SK-N-SH (cell line): ENCODE measurements around the gene CCDC30. TPM values are rescaled to one million over a fixed set of nuclear protein-coding genes. Genes with fewer than 3 reads are reported as not detected.

Source experiments
- CTCF ChIA-PET: fragments of 300-600, 350-600 bp; formaldehyde crosslinking; extraction: SDS; loops from one replicate; lab custom pipeline; 2021; lab: Yijun Ruan, JAX
- POLR2A ChIA-PET: fragments of 350-600 bp; sonication (Branson Sonifier 250); formaldehyde crosslinking; extraction: SDS; loops from one replicate; lab custom pipeline; 2020; ENCODE audit warnings: antibody characterized with exemption, inconsistent platforms; lab: Yijun Ruan, JAX
- DNase-seq: peaks from one replicate; pipeline ENCODE4 v3.0.0; 2012
- H2AFZ ChIP-seq: fragments of 200-600 bp; sonication (generic); 2 replicates; pipeline ENCODE4 v1.8.1; 2016; ENCODE audit warnings: antibody characterized with exemption, mild to moderate bottlenecking, low read depth
- H3F3A ChIP-seq: fragments of 200-600 bp; sonication (generic); replicated peaks from 2 replicates; pipeline ENCODE3; 2016; ENCODE audit warnings: antibody characterized with exemption, mild to moderate bottlenecking; ENCODE audit not compliant: insufficient read depth
- H3K27ac ChIP-seq, 2 experiments: fragments of 200-500 bp in 1 of 2; fragments of 200-600 bp in 1 of 2; sonication (Bioruptor generic) in 1 of 2; sonication (generic), shearing (Covaris generic) in 1 of 2; 2 replicates each; pipeline versions ENCODE4 v1.5.1 to v1.6.1; 2014 to 2016; ENCODE audit warnings: low read depth in 2 of 2, inconsistent platforms in 1 of 2, low read length in 1 of 2, mild to moderate bottlenecking in 1 of 2, mixed read lengths in 1 of 2
- H3K27me3 ChIP-seq: fragments of 200-600 bp; sonication (generic), shearing (Covaris generic); 2 replicates; pipeline ENCODE4 v1.6.1; 2016; ENCODE audit warnings: mixed run types; ENCODE audit not compliant: insufficient read depth
- H3K36me3 ChIP-seq, 2 experiments: fragments of 200-500 bp in 1 of 2; fragments of 200-600 bp in 1 of 2; sonication (Bioruptor generic) in 1 of 2; sonication (generic) in 1 of 2; replicated peaks in 1 of 2; 2 replicates each; pipeline versions ENCODE3 to v1.5.1; 2014 to 2016; ENCODE audit warnings: low read length in 1 of 2, mild to moderate bottlenecking in 1 of 2; ENCODE audit not compliant: insufficient read depth in 2 of 2, control insufficient read depth in 1 of 2
- H3K4me1 ChIP-seq, 2 experiments: fragments of 200-500 bp in 1 of 2; fragments of 200-600 bp in 1 of 2; sonication (Bioruptor generic) in 1 of 2; sonication (generic), shearing (Covaris generic) in 1 of 2; 2 replicates each; pipeline versions ENCODE4 v1.5.1 to v1.6.1; 2014 to 2016; ENCODE audit warnings: low read depth in 1 of 2, low read length in 1 of 2, mixed run types in 1 of 2; ENCODE audit not compliant: insufficient read depth in 2 of 2, control insufficient read depth in 1 of 2
- H3K4me2 ChIP-seq: fragments of 200-600 bp; sonication (generic), shearing (Covaris generic); 2 replicates; pipeline ENCODE4 v1.6.1; 2017; ENCODE audit warnings: mixed run types
- H3K4me3 ChIP-seq, 2 experiments: fragments of 200-500 bp in 1 of 2; fragments of 200-600 bp in 1 of 2; sonication (Bioruptor generic) in 1 of 2; sonication (generic), shearing (Covaris generic) in 1 of 2; 2 replicates each; pipeline versions ENCODE4 v1.5.1 to v1.8.1; 2014 to 2016; ENCODE audit warnings: low read depth in 2 of 2, inconsistent platforms in 1 of 2, low read length in 1 of 2, mild to moderate bottlenecking in 1 of 2, mixed read lengths in 1 of 2, moderate library complexity in 1 of 2
- H3K79me2 ChIP-seq: fragments of 200-600 bp; sonication (generic); 2 replicates; pipeline ENCODE4 v1.8.1; 2017; ENCODE audit warnings: mild to moderate bottlenecking; ENCODE audit not compliant: insufficient read depth
- H3K9ac ChIP-seq: fragments of 200-600 bp; sonication (generic); 2 replicates; pipeline ENCODE4 v1.6.1; 2017; ENCODE audit warnings: mixed run types
- H3K9me2 ChIP-seq: fragments of 200-600 bp; sonication (generic); 2 replicates; pipeline ENCODE4 v1.6.1; 2017; ENCODE audit warnings: mixed run types
- H3K9me3 ChIP-seq: fragments of 200-600 bp; sonication (generic); 2 replicates; pipeline ENCODE4 v1.6.1; 2017; ENCODE audit warnings: mixed run types, mild to moderate bottlenecking, moderate library complexity
- H4K20me1 ChIP-seq: fragments of 200-600 bp; sonication (generic); 2 replicates; pipeline ENCODE4 v1.6.1; 2017; ENCODE audit warnings: mild to moderate bottlenecking, mixed run types; ENCODE audit not compliant: insufficient read depth
- ELF1 ChIP-seq: IDR thresholded peaks from 2 replicates; pipeline ENCODE4 v1.4.0; 2012
- FOSL2 ChIP-seq: IDR thresholded peaks from 2 replicates; pipeline ENCODE4 v1.4.0; 2012; ENCODE audit warnings: low read depth, mild to moderate bottlenecking, moderate library complexity, borderline replicate concordance
- MEF2A ChIP-seq: IDR thresholded peaks from 2 replicates; pipeline ENCODE4 v1.4.0; 2012; ENCODE audit warnings: low read depth, borderline replicate concordance
- PBX3 ChIP-seq: IDR thresholded peaks from 2 replicates; pipeline ENCODE4; 2012
- RAD21 ChIP-seq: IDR thresholded peaks from 2 replicates; pipeline ENCODE4 v1.6.1; 2012; ENCODE audit warnings: mild to moderate bottlenecking, low read length
- RCOR1 ChIP-seq: fragments of 150-350 bp; IDR thresholded peaks from 2 replicates; pipeline ENCODE4 v1.6.1; 2017; ENCODE audit warnings: antibody characterized with exemption, low read length
- RFX5 ChIP-seq: IDR thresholded peaks from 2 replicates; pipeline ENCODE4 v1.6.1; 2012; ENCODE audit warnings: mild to moderate bottlenecking, improper control_type of control experiment, low read length
- RXRA ChIP-seq: IDR thresholded peaks from 2 replicates; pipeline ENCODE4 v1.4.0; 2012; ENCODE audit warnings: low read depth, mild to moderate bottlenecking, borderline replicate concordance
- USF1 ChIP-seq: IDR thresholded peaks from 2 replicates; pipeline ENCODE4 v1.4.0; 2012; ENCODE audit warnings: low read depth, borderline replicate concordance
- WGBS: methylation state at CpG from one replicate; pipeline ENCODE4 v1.1.6; 2017; ENCODE audit warnings: low lambda C conversion rate; 5-methylcytosine and 5-hydroxymethylcytosine counted together
- polyA plus RNA-seq, 3 experiments: library from polyadenylated mRNA; depleted of rRNA; stranded (reverse); fragments of >200 nt; gene quantifications; 2 replicates each; pipeline ENCODE4 v1.2.3, GENCODE V29; 2012

The CCDC30 gene
- polyA plus RNA-seq, 1 of the 3 experiments (the other 2 are of a cell fraction) = 0.94 TPM

GRCh38 chr1:42414551-42415496 is 48.3 kb upstream of the CCDC30 start (continued):
- TF ChIP-seq ELF1 = no peak

GRCh38 chr1:42417166-42417565 is 45.9 kb upstream of the CCDC30 start:
- Histone ChIP-seq H3K4me1 (peaks cover 6 to 29% of the 10 kb centered on the region in 2 experiments; a peak in 3 of 4 replicates), H2AFZ (no peak overlapping the region), H3K27me3 (no peaks in the 10 kb centered on the region; the same call in 1 of the 2 replicates), H3K36me3 (no peaks in the 10 kb centered on the region), H3K9me3 (no peaks in the 10 kb centered on the region), H3K4me2 (no peak overlapping the region), H4K20me1 (no peaks in the 10 kb centered on the region), H3K4me3 (no peak overlapping the region), H3F3A (no peaks in the 10 kb centered on the region), H3K9me2 (no peaks in the 10 kb centered on the region), H3K79me2 (no peaks in the 10 kb centered on the region), H3K27ac (no peak overlapping the region), H3K9ac (no peak overlapping the region)
- TF ChIP-seq RCOR1 = no peak
- DNase-seq = no peak
- CTCF ChIA-PET = interaction anchor here (0.6 to 0.7 kb wide), 2 partner anchors 55 to 994 kb away, joined by 3 read pairs; no protein-coding TSS in a partner anchor
- 67% methylated on average over 1 of the region's 3 CpGs for WGBS
- POLR2A ChIA-PET = no interaction called here

GRCh38 chr1:42418516-42418915 is 44.6 kb upstream of the CCDC30 start:
- no peaks in the 10 kb centered on the region for H3K9me3 ChIP-seq

More at GRCh38 chr1:42418516-42418915, 44.6 kb upstream of the CCDC30 start:
- Histone ChIP-seq H3K4me2 (no peak overlapping the region), H3K36me3 (no peaks in the 10 kb centered on the region), H3K27me3 (no peaks in the 10 kb centered on the region; the same call in 1 of the 2 replicates), H3K4me3 (no peak overlapping the region), H3F3A (no peaks in the 10 kb centered on the region), H3K27ac (no peak overlapping the region), H2AFZ (no peak overlapping the region), H4K20me1 (no peaks in the 10 kb centered on the region), H3K4me1 (peaks cover 6 to 29% of the 10 kb centered on the region in 2 experiments; a peak in 3 of 4 replicates), H3K9me2 (no peaks in the 10 kb centered on the region), H3K9ac (no peak overlapping the region), H3K79me2 (no peaks in the 10 kb centered on the region)
- no peak for TF ChIP-seq RFX5
- TF ChIP-seq RAD21 = no peak
- TF ChIP-seq RXRA = no peak
- TF ChIP-seq USF1 = no peak
- TF ChIP-seq FOSL2 = no peak
- no peak for TF ChIP-seq PBX3
- no peak for TF ChIP-seq MEF2A
- ChIA-PET CTCF (no interaction called here), POLR2A (no interaction called here)
- 100% methylated on average over 1 of the region's 1 CpG for WGBS
- no peak for DNase-seq
